GM21390 (cell line): ENCODE measurements around the gene HMG20A.

Experiments
- ATAC-seq: cut with Tn5 transposase; IDR thresholded peaks from one replicate; pipeline ENCODE4 v1.9.1; 2021; ENCODE audit not compliant: unreplicated experiment

The HMG20A gene

DNA sequence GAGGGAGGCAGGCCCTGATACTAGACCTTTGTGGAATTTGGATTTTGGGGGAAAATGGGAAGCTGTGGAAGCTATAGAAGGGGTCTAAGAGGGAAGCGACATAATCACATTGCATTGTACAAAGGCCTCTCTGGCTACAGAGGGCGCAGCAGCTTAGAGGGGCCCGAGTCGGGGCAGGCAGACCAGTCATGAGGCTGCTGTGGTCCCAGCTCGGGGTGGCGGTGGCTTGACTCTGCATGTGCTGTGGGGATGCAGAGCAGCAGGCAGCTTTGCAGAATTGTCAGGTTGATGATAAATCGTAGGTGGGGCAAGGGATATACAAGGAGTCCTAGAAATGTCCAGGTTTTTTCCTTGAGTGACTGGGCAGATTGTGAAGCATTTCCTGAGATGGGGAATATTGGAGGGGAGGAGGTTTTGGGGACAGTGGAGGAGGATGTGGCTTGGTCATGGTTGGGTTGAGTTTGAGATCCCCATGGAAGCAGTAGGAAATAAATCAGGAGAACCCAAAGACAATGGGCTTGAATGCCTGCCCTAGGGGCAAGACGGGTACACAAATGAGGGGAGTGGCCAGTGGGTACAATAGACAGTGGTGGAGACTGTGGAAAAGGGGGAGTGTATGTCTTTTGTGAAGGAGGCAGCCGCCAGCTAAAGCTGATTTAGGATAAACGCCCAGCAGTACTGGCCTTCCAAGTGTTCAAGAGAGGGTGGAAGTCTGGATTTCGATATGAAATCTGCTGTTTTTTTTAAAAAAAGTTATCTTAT is 94.1 kb downstream of the HMG20A start:
- no peak for ATAC-seq

DNA sequence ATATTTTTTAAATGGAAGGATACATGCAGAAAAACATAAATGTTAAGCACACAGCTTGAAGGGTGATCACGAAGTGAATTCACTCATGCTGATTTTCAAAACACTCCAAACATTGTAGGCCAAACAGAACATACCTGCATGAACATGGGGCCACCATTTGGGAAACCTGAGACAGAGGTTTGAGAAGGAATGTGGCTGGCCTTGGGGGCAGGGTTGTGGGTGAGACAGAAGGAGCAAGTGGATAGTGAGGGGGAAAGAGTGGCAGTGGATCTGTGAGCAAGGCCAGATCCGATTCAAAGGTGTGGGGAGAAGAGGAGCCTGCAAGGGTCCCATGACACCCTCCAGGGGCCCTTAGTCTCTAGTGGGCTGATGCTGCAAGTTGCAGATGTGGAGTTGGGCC is 94.9 kb downstream of the HMG20A start:
- no peak for ATAC-seq

DNA sequence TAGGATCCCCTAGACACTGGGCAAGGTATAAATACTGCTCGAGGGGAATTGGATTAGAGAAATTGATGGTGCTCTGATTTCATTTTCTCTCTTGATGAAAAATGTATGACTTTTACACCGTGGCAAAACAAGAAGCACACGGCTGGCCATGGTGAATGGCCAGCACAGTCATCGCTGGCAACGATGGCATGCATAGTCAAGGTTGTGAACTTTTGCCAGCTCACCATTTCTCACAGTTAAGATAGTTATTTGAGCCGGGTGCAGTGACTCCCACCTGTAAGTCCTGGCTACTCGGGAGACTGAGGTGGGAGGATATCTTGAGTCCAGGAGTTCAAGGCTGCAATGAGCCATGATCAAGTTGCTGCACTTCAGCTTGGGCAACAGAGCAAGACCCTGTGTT is 95.4 kb downstream of the HMG20A start:
- no peak for ATAC-seq

- no peak for ATAC-seq
Observed at GRCh38 chr15:77516786-77517185, 96.1 kb downstream of the HMG20A start.

DNA sequence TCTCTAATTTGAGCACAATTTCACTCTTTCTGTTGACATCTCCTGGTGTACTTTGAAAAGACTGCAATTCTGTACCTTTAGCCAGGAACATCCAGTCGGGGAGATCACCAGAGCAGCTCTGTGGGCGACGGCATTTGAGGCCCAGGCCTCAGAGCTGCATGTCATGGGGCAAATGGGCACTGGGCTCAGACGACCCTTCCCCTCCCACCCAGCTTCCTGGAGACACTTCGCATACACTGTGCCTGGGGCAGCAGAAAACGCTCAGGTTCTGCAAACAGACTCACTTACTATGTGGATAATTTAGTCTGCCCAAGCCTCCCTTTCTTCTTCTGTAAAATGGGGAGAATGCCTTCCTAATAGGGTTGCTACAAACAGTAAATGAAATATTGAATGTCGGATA is 96.9 kb downstream of the HMG20A start:
- no peak for ATAC-seq

- no peak for ATAC-seq
Observed at GRCh38 chr15:77518458-77518857, 97.8 kb downstream of the HMG20A start.

- no peak for ATAC-seq
Observed at GRCh38 chr15:77519540-77519939, 98.9 kb downstream of the HMG20A start.

DNA sequence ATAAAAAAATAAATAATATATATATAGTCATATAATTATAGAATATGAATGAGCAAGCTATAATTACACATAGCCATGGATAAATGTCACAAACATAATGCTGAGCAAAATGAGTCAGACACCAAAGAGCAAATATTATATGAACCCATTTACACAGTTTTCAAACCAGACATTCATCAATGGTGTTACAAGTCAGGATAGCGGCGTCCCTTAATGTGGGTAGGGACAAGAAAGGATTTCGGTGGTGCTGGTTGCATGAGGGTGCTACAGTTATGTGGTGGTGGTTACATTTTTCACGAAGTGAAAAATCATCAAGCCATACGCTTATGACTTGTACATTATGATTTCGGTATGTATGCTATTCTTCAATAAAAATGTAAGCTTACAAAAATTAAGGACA is 100.5 kb downstream of the HMG20A start:
- ATAC-seq = no peak

- no peak for ATAC-seq
Observed at GRCh38 chr15:77525400-77525811, 104.7 kb downstream of the HMG20A start.

- no peak for ATAC-seq
Observed at GRCh38 chr15:77525907-77526594, 105.4 kb downstream of the HMG20A start.

GRCh38 chr15:77526595-77527163 is 106.0 kb downstream of the HMG20A start:
- ATAC-seq = no peak

DNA sequence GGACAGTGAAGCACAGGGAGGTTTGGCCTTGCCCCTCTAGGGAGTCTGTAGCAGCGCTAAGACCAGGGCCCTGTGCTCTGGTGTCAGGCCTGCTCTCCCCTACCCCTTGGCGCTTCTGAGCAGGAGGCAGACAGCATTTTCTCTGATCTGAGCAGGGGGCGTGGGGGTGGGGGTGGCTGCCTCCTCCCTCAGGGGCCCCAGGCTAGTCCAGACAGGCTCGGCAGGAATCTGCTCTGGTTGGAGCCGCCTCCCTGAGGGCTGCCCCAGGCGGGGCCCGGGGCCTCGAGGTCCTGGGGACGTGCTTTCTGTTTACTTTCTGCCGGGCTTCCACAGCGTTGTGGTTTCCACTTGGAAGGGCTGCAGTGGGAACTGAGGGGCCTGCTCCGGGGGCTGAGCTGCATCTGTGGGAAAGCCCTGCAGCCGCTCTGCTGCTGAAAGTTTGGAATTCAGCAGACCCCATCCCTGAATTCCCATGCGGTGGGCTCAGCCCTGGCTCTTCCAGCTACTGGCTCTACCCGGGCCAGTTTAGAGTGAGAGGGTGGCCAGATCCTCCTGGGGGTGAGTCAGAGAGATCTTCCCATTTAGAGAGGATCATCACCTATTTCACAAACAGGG is 106.6 kb downstream of the HMG20A start:
- ATAC-seq = no peak

- no peak for ATAC-seq
Observed at GRCh38 chr15:77527831-77528231, 107.1 kb downstream of the HMG20A start.

DNA sequence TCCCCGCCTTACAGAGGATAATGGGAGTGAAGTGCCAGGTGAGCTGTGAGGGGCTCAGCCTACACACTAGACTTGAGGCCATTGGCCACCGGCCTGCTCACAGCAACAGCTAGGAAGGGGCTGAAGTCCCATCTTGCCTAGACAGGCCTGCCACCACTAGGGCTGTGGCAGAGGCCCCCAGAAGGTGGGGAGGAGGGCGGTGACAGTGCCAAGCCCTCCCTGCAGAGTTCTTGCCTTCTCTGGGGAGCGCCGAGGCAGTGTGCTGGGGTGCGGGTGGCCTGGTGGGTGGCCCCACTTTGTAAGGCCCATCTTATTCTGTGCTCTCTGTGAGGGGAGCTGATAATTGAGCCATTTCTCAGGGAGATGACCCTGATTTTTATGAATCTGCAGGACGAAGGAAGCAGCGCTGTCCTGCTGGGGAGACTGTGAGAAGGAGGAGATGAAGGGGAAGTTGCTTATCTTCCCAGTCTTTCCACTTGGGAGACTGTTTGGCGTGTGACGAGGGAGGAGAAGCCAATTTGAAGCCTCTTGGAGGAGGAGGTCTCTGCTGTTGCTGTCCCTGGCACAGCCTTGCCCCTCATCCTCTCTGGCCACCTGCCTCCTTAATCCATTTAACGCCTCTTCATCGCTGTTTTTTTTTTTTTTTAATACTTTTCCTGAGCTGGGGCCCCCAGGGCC is 107.7 kb downstream of the HMG20A start:
- no peak for ATAC-seq

GRCh38 chr15:77528968-77529319 is 108.3 kb downstream of the HMG20A start:
- no peak for ATAC-seq

GRCh38 chr15:77529394-77530159 is 108.9 kb downstream of the HMG20A start:
- ATAC-seq = no peak

- ATAC-seq = no peak
Observed at GRCh38 chr15:77530576-77530975, 109.9 kb downstream of the HMG20A start.

DNA sequence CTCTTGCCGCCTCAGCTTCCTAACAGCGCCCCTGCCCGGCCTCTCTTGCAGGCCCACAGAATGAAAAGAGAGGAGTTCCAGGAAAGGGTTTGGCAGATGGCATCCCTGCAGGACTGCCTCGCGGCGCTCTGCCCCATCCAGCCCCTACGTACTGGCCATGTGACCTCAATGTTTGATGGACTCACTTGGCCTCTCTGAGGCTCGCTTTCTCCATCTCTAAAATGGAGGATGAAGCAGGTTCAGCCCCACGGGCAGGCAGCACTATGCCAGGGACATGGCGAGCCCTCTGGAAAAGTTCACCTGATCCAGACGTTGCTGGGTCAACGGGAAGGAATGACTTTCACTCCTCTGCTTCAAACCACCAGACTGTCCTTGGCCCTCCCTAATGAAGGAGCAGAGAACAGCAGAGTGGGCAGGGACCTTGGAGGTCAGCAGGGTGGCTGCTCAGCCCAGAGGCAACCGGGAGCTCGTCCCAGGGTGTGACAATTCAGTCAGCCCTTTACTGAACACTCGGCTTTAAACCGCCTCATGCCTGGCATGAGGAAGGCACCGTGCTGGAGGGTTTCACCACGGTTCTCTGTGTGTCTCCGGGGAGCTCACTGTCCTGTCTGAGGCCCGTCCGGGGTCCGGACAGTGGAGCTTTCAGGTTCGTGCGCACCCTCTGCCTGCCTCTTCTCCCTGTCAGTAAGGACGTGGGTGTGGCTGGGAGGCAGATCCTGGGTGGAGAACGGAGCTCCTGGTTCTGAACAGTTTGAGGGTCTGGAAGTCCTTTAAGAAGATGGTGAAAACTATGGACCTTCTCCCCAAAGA is 110.7 kb downstream of the HMG20A start:
- no peak for ATAC-seq

GRCh38 chr15:77532067-77532710 is 111.5 kb downstream of the HMG20A start:
- ATAC-seq = no peak
